IMR-90 (cell line): ENCODE measurements around the gene WDR91. TPM values are rescaled to one million over a fixed set of nuclear protein-coding genes. Genes with fewer than 3 reads are reported as not detected.

Experiments used
- ATAC-seq: fragments of 200-7000 bp; cut with Tn5 transposase; 2 replicates; pipeline ENCODE4 v1.9.1; 2020; ENCODE audit warnings: low read depth, mild to moderate bottlenecking, moderate library complexity
- BruUV-seq: library from RNA; stranded (reverse); fragments of 400-500 nt; replicated peaks from 2 replicates; lab custom pipeline; 2021; lab: Mats Ljungman, UMichigan
- CTCF ChIA-PET: fragments of 300-600 bp; formaldehyde crosslinking; extraction: SDS; loops from one replicate; lab custom pipeline; 2021; ENCODE audit warnings: antibody characterized with exemption; lab: Yijun Ruan, JAX
- POLR2A ChIA-PET: fragments of 300-600 bp; sonication (Branson Sonifier 250); formaldehyde crosslinking; loops from one replicate; lab custom pipeline; 2022; ENCODE audit warnings: antibody characterized with exemption; ENCODE audit not compliant: unreplicated experiment; lab: Charles Lee
- DNase-seq: peaks from one replicate; pipeline ENCODE4 v3.0.0; 2013
- H2AFZ ChIP-seq: replicated peaks from 2 replicates; pipeline ENCODE3; 2013; ENCODE audit warnings: low read length, mild to moderate bottlenecking; ENCODE audit not compliant: poor library complexity
- H2AK5ac ChIP-seq: 2 replicates; pipeline ENCODE4 v1.6.1; 2013; ENCODE audit warnings: low read depth, low read length, inconsistent platforms
- H2AK9ac ChIP-seq: replicated peaks from 2 replicates; pipeline ENCODE3; 2013; ENCODE audit warnings: mild to moderate bottlenecking, low read depth, low read length, moderate library complexity; ENCODE audit not compliant: poor library complexity
- H2BK120ac ChIP-seq: 2 replicates; pipeline ENCODE4 v1.6.1; 2013; ENCODE audit warnings: low read depth, low read length, inconsistent platforms
- H2BK15ac ChIP-seq: 3 replicates; pipeline ENCODE4 v1.6.1; 2013; ENCODE audit warnings: low read depth, low read length, inconsistent platforms
- H2BK20ac ChIP-seq: 2 replicates; pipeline ENCODE4 v1.6.1; 2013; ENCODE audit warnings: low read depth, mild to moderate bottlenecking, inconsistent platforms, low read length, moderate library complexity
- H2BK5ac ChIP-seq: 2 replicates; pipeline ENCODE4 v1.6.1; 2013; ENCODE audit warnings: mild to moderate bottlenecking, low read depth, low read length, inconsistent platforms; ENCODE audit not compliant: poor library complexity, severe bottlenecking
- H3K14ac ChIP-seq: replicated peaks from 2 replicates; pipeline ENCODE4 v1.6.1; 2013; ENCODE audit warnings: low read depth, low read length, inconsistent platforms
- H3K18ac ChIP-seq: 2 replicates; pipeline ENCODE4 v1.6.1; 2013; ENCODE audit warnings: low read depth, low read length, control low read depth
- H3K23ac ChIP-seq: 2 replicates; pipeline ENCODE4 v1.6.1; 2013; ENCODE audit warnings: low read depth, low read length, inconsistent platforms
- H3K27ac ChIP-seq: 2 replicates; pipeline ENCODE4 v1.5.1; 2013; ENCODE audit warnings: mild to moderate bottlenecking, control low read depth, low read length; ENCODE audit not compliant: insufficient read depth
- H3K27me3 ChIP-seq: 2 replicates; pipeline ENCODE4 v1.6.1; 2013; ENCODE audit warnings: low read length; ENCODE audit not compliant: control insufficient read depth, insufficient read depth
- H3K36me3 ChIP-seq: 2 replicates; pipeline ENCODE4 v1.6.1; 2013; ENCODE audit warnings: low read length, mixed read lengths; ENCODE audit not compliant: control insufficient read depth, insufficient read depth
- H3K4ac ChIP-seq: 2 replicates; pipeline ENCODE4 v1.6.1; 2013; ENCODE audit warnings: low read depth, low read length, inconsistent platforms
- H3K4me1 ChIP-seq: 2 replicates; pipeline ENCODE4 v1.6.1; 2013; ENCODE audit warnings: low read length, mixed read lengths; ENCODE audit not compliant: control insufficient read depth, insufficient read depth
- H3K4me2 ChIP-seq: 2 replicates; pipeline ENCODE4 v1.6.1; 2013; ENCODE audit warnings: low read depth, mild to moderate bottlenecking, control low read depth, low read length, moderate library complexity
- H3K4me3 ChIP-seq: 2 replicates; pipeline ENCODE4 v1.5.1; 2013; ENCODE audit warnings: low read depth, mild to moderate bottlenecking, control low read depth, low read length, moderate library complexity; ENCODE audit not compliant: insufficient read depth
- H3K56ac ChIP-seq: 2 replicates; pipeline ENCODE4 v1.6.1; 2013; ENCODE audit warnings: low read length, inconsistent platforms; ENCODE audit not compliant: insufficient read depth; ENCODE audit errors: extremely low read depth
- H3K79me1 ChIP-seq, 2 experiments: 2 replicates each; pipeline ENCODE4 v1.6.1; 2013; ENCODE audit warnings: low read length in 2 of 2, inconsistent platforms in 1 of 2, low read depth in 1 of 2
- H3K9ac ChIP-seq: 2 replicates; pipeline ENCODE4 v1.6.1; 2013; ENCODE audit warnings: low read depth, low read length, control low read depth
- H3K9me1 ChIP-seq: 2 replicates; pipeline ENCODE4 v1.6.1; 2013; ENCODE audit warnings: low read length, inconsistent platforms; ENCODE audit not compliant: insufficient read depth
- H3K9me3 ChIP-seq: 2 replicates; pipeline ENCODE4 v1.6.1; 2013; ENCODE audit warnings: low read length; ENCODE audit not compliant: control insufficient read depth, insufficient read depth
- H4K20me1 ChIP-seq: 2 replicates; pipeline ENCODE4 v1.6.1; 2013; ENCODE audit warnings: low read length, inconsistent platforms; ENCODE audit not compliant: insufficient read depth
- H4K5ac ChIP-seq: 2 replicates; pipeline ENCODE4 v1.6.1; 2013; ENCODE audit warnings: mild to moderate bottlenecking, low read depth, low read length, control low read depth
- H4K8ac ChIP-seq, 2 experiments: 2 replicates each; pipeline ENCODE4 v1.6.1; 2013; ENCODE audit warnings: low read depth in 2 of 2, low read length in 2 of 2, control low read depth in 1 of 2, inconsistent platforms in 1 of 2
- H4K91ac ChIP-seq: 2 replicates; pipeline ENCODE4 v1.6.1; 2013; ENCODE audit warnings: low read depth, low read length, inconsistent platforms; ENCODE audit not compliant: insufficient read depth
- BHLHE40 ChIP-seq: fragments of 150-350 bp; IDR thresholded peaks from 2 replicates; pipeline ENCODE4 v1.6.1; 2016; ENCODE audit warnings: mild to moderate bottlenecking, low read depth, low read length
- CEBPB ChIP-seq: IDR thresholded peaks from 2 replicates; pipeline ENCODE4 v1.6.1; 2012; ENCODE audit warnings: low read depth, low read length, improper control_type of control experiment
- CHD1 ChIP-seq: IDR thresholded peaks from 2 replicates; pipeline ENCODE4 v1.6.1; 2012; ENCODE audit warnings: low read depth, low read length, improper control_type of control experiment
- CTCF ChIP-seq: conservative IDR thresholded peaks from 2 replicates; pipeline ENCODE4 v1.5.1; 2012; ENCODE audit warnings: mild to moderate bottlenecking, low read depth, low read length, improper control_type of control experiment
- FOS ChIP-seq: fragments of 150-350 bp; IDR thresholded peaks from 2 replicates; pipeline ENCODE4 v1.6.1; 2016; ENCODE audit warnings: low read depth, low read length
- MAFK ChIP-seq: IDR thresholded peaks from 2 replicates; pipeline ENCODE4 v1.6.1; 2012; ENCODE audit warnings: low read depth, low read length, improper control_type of control experiment
- MAZ ChIP-seq: IDR thresholded peaks from 2 replicates; pipeline ENCODE4 v1.6.1; 2012; ENCODE audit warnings: low read depth, mild to moderate bottlenecking, low read length, improper control_type of control experiment, moderate library complexity, borderline replicate concordance
- MXI1 ChIP-seq: IDR thresholded peaks from 2 replicates; pipeline ENCODE4 v1.6.1; 2012; ENCODE audit warnings: low read depth, mild to moderate bottlenecking, low read length, moderate library complexity, borderline replicate concordance
- NFE2L2 ChIP-seq: fragments of 150-350 bp; IDR thresholded peaks from 2 replicates; pipeline ENCODE4 v1.6.1; 2016; ENCODE audit warnings: low read depth, mild to moderate bottlenecking, low read length
- POLR2A ChIP-seq: IDR thresholded peaks from 2 replicates; pipeline ENCODE4 v1.6.1; 2012; ENCODE audit warnings: mild to moderate bottlenecking, low read depth, low read length
- RCOR1 ChIP-seq: IDR thresholded peaks from 2 replicates; pipeline ENCODE4 v1.6.1; 2012; ENCODE audit warnings: mild to moderate bottlenecking, low read length, improper control_type of control experiment; ENCODE audit not compliant: insufficient replicate concordance
- RFX5 ChIP-seq: IDR thresholded peaks from 2 replicates; pipeline ENCODE4 v1.8.0; 2012; ENCODE audit warnings: low read depth, mild to moderate bottlenecking, low read length, moderate library complexity
- WGBS, 2 experiments: methylation state at CpG; one replicate each; pipeline versions ENCODE4 v1.1.5 to v1.1.7; 2013; ENCODE audit warnings: missing lambda C conversion rate in 2 of 2; ENCODE audit not compliant: insufficient read length in 1 of 2; ENCODE audit errors: extremely low coverage in 2 of 2; 5-methylcytosine and 5-hydroxymethylcytosine counted together
- dilution Hi-C: fragments of 300-500 bp; cut with HindIII; formaldehyde crosslinking; loops from one replicate; pipeline ENCODE4 v1.14.3; 2018; ENCODE audit warnings: low sequenced_read_pairs; ENCODE audit not compliant: unreplicated experiment
- in situ Hi-C: fragments of 300-500 bp; cut with MboI; formaldehyde crosslinking; loops from 3 replicates; pipeline ENCODE4 v1.14.3; 2019; ENCODE audit warnings: low sequenced_read_pairs, inconsistent platforms, mixed read lengths
- intact Hi-C: fragments of 100-400 bp; cut with micrococcal nuclease; formaldehyde crosslinking; loops from 2 replicates; pipeline ENCODE4 v1.10.0; 2022
- polyA plus RNA-seq, 3 experiments: library from polyadenylated mRNA; depleted of rRNA; stranded (reverse); fragments of >200 nt; gene quantifications; 2 replicates each; pipeline ENCODE4 v1.2.3, GENCODE V29; 2012; ENCODE audit warnings: low replicate concordance in 1 of 3
- total RNA-seq: library from RNA; depleted of rRNA; stranded (reverse); fragments of >200 nt; gene quantifications from 2 replicates; pipeline ENCODE4 v1.2.3, GENCODE V29; 2012

WDR91 gene
- total and polyA plus RNA-seq, 2 of the 4 experiments (the other 2 are of a cell fraction): 5.2 to 10.3 TPM

- TF ChIP-seq RFX5 (no peak), CTCF (no peak), FOS (no peak)
Observed at GRCh38 chr7:135211179-135211945, at the start of gene WDR91 (continued).

GRCh38 chr7:135260470-135260869 is 49.1 kb upstream of the WDR91 start:
- ChIA-PET POLR2A (no interaction called here), CTCF (interaction anchor here (1.2 kb wide), 1 partner anchor 14 kb away, joined by 9 read pairs; no protein-coding TSS in a partner anchor)
- no CpG with 5 or more reads among the region's 2 CpGs for WGBS, 2 experiments
- Histone ChIP-seq H2AK5ac (no peak overlapping the region), H3K9ac (no peak overlapping the region), H4K91ac (no peak overlapping the region), H3K14ac (no peak overlapping the region), H3K36me3 (no peaks in the 10 kb centered on the region), H2AK9ac (no peak overlapping the region), H3K27me3 (peaks cover 14% of the 10 kb centered on the region), H3K27ac (no peak overlapping the region), H3K9me3 (peaks cover 5% of the 10 kb centered on the region; the same call in 1 of the 2 replicates), H4K20me1 (no peaks in the 10 kb centered on the region), H2BK5ac (no peak overlapping the region), H3K18ac (no peak overlapping the region), H3K4ac (no peak overlapping the region), H2AFZ (no peak overlapping the region), H3K4me1 (peaks cover 2% of the 10 kb centered on the region), H2BK20ac (no peak overlapping the region), H3K23ac (no peak overlapping the region), H3K4me2 (no peak overlapping the region), H4K8ac (no peak overlapping the region), H3K9me1 (no peaks in the 10 kb centered on the region), H3K56ac (no peak overlapping the region), H4K5ac (no peak overlapping the region), H3K79me1 (no peaks in the 10 kb centered on the region), H2BK15ac (no peak overlapping the region), H3K4me3 (no peak overlapping the region), H2BK120ac (no peak overlapping the region)
- DNase-seq (no peak), ATAC-seq (no peak)
- BruUV-seq: no TSS peak
- in situ Hi-C loops: loop anchor here (10.0 to 25.0 kb wide), 2 partner anchors 576 to 752 kb away; no protein-coding TSS in a partner anchor
- dilution Hi-C loops: no loop called here
- intact Hi-C loops: no loop called here
- no peak for TF ChIP-seq NFE2L2
- no peak for TF ChIP-seq RFX5
- TF ChIP-seq BHLHE40: no peak
- TF ChIP-seq MAFK: no peak
- no peak for TF ChIP-seq CTCF
- TF ChIP-seq RCOR1: no peak
- TF ChIP-seq POLR2A: no peak
- no peak for TF ChIP-seq CEBPB
- TF ChIP-seq CHD1: no peak
- no peak for TF ChIP-seq MAZ
- no peak for TF ChIP-seq MXI1
